H9 (cell line): ENCODE results near the gene SLCO2A1. TPM values are rescaled to one million over a fixed set of nuclear protein-coding genes. Genes with fewer than 3 reads are reported as not detected.

Experiments
- DNase-seq: peaks from one replicate; pipeline ENCODE4 v3.0.0-alpha.2; 2017
- H2AFZ ChIP-seq: one replicate; pipeline ENCODE4 v1.6.1; 2013; ENCODE audit warnings: mild to moderate bottlenecking, low read length, control low read depth, moderate library complexity
- H2AK5ac ChIP-seq: 2 replicates; pipeline ENCODE4 v1.6.1; 2013; ENCODE audit warnings: low read length, control low read depth, mixed read lengths; ENCODE audit not compliant: insufficient read length
- H2BK120ac ChIP-seq: one replicate; pipeline ENCODE4 v1.6.1; 2013; ENCODE audit warnings: low read depth, mild to moderate bottlenecking, low read length, control low read depth, inconsistent platforms; ENCODE audit not compliant: poor library complexity, severe bottlenecking
- H2BK12ac ChIP-seq: 2 replicates; pipeline ENCODE4 v1.6.1; 2013; ENCODE audit warnings: low read length, control low read depth, mixed read lengths, low read depth; ENCODE audit not compliant: insufficient read length
- H2BK15ac ChIP-seq: 2 replicates; pipeline ENCODE4 v1.6.1; 2013; ENCODE audit warnings: low read depth, low read length, control low read depth
- H2BK20ac ChIP-seq: one replicate; pipeline ENCODE4 v1.6.1; 2013; ENCODE audit warnings: low read depth, mild to moderate bottlenecking, low read length, control low read depth, inconsistent platforms; ENCODE audit not compliant: poor library complexity, severe bottlenecking
- H2BK5ac ChIP-seq: 2 replicates; pipeline ENCODE4 v1.6.1; 2013; ENCODE audit warnings: low read length, control low read depth, mixed read lengths; ENCODE audit not compliant: insufficient read length
- H3K14ac ChIP-seq: 2 replicates; pipeline ENCODE4 v1.6.1; 2013; ENCODE audit warnings: low read length, control low read depth; ENCODE audit not compliant: insufficient read depth
- H3K18ac ChIP-seq: 2 replicates; pipeline ENCODE4 v1.6.1; 2013; ENCODE audit warnings: low read depth, mild to moderate bottlenecking, mixed read lengths, low read length, control low read depth; ENCODE audit not compliant: insufficient read length
- H3K23ac ChIP-seq: 2 replicates; pipeline ENCODE4 v1.6.1; 2013; ENCODE audit warnings: low read length, control low read depth, mixed read lengths, low read depth; ENCODE audit not compliant: insufficient read length
- H3K23me2 ChIP-seq: 2 replicates; pipeline ENCODE4 v1.6.1; 2013; ENCODE audit warnings: low read depth, mild to moderate bottlenecking, mixed read lengths, low read length, control low read depth; ENCODE audit not compliant: insufficient read length, poor library complexity, severe bottlenecking
- H3K27ac ChIP-seq: 2 replicates; pipeline ENCODE4 v1.5.1; 2013; ENCODE audit warnings: low read length, control low read depth, mixed read lengths, low read depth; ENCODE audit not compliant: insufficient read length
- H3K27me3 ChIP-seq: 2 replicates; pipeline ENCODE4 v1.6.1; 2013; ENCODE audit warnings: low read length, control low read depth, inconsistent platforms; ENCODE audit not compliant: insufficient read depth
- H3K4ac ChIP-seq: 2 replicates; pipeline ENCODE4 v1.6.1; 2013; ENCODE audit warnings: low read depth, mild to moderate bottlenecking, control low read depth, inconsistent platforms, low read length, moderate library complexity
- H3K4me1 ChIP-seq: 2 replicates; pipeline ENCODE4 v1.6.1; 2013; ENCODE audit warnings: low read length, control low read depth, inconsistent platforms; ENCODE audit not compliant: insufficient read depth
- H3K4me2 ChIP-seq: 2 replicates; pipeline ENCODE4 v1.6.1; 2013; ENCODE audit warnings: low read length, control low read depth, mixed read lengths; ENCODE audit not compliant: insufficient read length, insufficient read depth
- H3K56ac ChIP-seq: 2 replicates; pipeline ENCODE4 v1.6.1; 2013; ENCODE audit warnings: low read depth, mild to moderate bottlenecking, mixed read lengths, low read length, control low read depth; ENCODE audit not compliant: insufficient read length
- H3K79me1 ChIP-seq: 2 replicates; pipeline ENCODE4 v1.6.1; 2013; ENCODE audit warnings: low read depth, mild to moderate bottlenecking, moderate library complexity, low read length, control low read depth, inconsistent platforms; ENCODE audit not compliant: insufficient read depth, poor library complexity, severe bottlenecking
- H3K79me2 ChIP-seq: 2 replicates; pipeline ENCODE4 v1.6.1; 2013; ENCODE audit warnings: low read length, control low read depth, inconsistent platforms; ENCODE audit not compliant: insufficient read depth
- H3K9ac ChIP-seq: 2 replicates; pipeline ENCODE4 v1.6.1; 2013; ENCODE audit warnings: low read length, control low read depth, mixed read lengths; ENCODE audit not compliant: insufficient read length; ENCODE audit errors: extremely low read depth
- H3K9me3 ChIP-seq: one replicate; pipeline ENCODE4 v1.6.1; 2013; ENCODE audit warnings: low read depth, low read length, inconsistent platforms; ENCODE audit not compliant: control insufficient read depth
- H3T11ph ChIP-seq: one replicate; pipeline ENCODE4 v1.6.1; 2013; ENCODE audit warnings: mild to moderate bottlenecking, low read length, control low read depth, inconsistent platforms
- H4K20me1 ChIP-seq: one replicate; pipeline ENCODE4 v1.6.1; 2013; ENCODE audit not compliant: control insufficient read depth, insufficient read length, insufficient read depth
- H4K5ac ChIP-seq: 2 replicates; pipeline ENCODE4 v1.6.1; 2013; ENCODE audit warnings: low read depth, mild to moderate bottlenecking, mixed read lengths, low read length, control low read depth; ENCODE audit not compliant: insufficient read length
- H4K8ac ChIP-seq: replicated peaks from 2 replicates; pipeline ENCODE4 v1.6.1; 2013; ENCODE audit warnings: low read length, control low read depth, mixed read lengths, low read depth; ENCODE audit not compliant: insufficient read length
- H4K91ac ChIP-seq: 2 replicates; pipeline ENCODE4 v1.6.1; 2013; ENCODE audit warnings: low read depth, mild to moderate bottlenecking, moderate library complexity, mixed read lengths, low read length, control low read depth; ENCODE audit not compliant: insufficient read length
- H3K27ac Mint-ChIP-seq, 3 experiments: 2 replicates in 2 of 3; 3 replicates in 1 of 3; pipeline ENCODE4 v1.8.0; 2020 to 2021; ENCODE audit warnings: mixed read lengths in 3 of 3, mild to moderate bottlenecking in 1 of 3, moderate library complexity in 1 of 3
- H3K27me3 Mint-ChIP-seq: 2 replicates; pipeline ENCODE4 v1.8.0; 2021; ENCODE audit warnings: low read depth, mild to moderate bottlenecking, moderate library complexity, mixed read lengths
- H3K36me3 Mint-ChIP-seq, 3 experiments: 2 replicates in 2 of 3; 3 replicates in 1 of 3; pipeline ENCODE4 v1.8.0; 2020 to 2021; ENCODE audit warnings: low read depth in 3 of 3, mixed read lengths in 3 of 3; ENCODE audit not compliant: insufficient read depth in 1 of 3
- H3K4me1 Mint-ChIP-seq, 2 experiments: 2 replicates each; pipeline ENCODE4 v1.8.0; 2020; ENCODE audit warnings: mixed read lengths in 2 of 2
- H3K4me3 Mint-ChIP-seq, 2 experiments: 2 replicates in 1 of 2; 3 replicates in 1 of 2; pipeline ENCODE4 v1.8.0; 2020 to 2021; ENCODE audit warnings: mild to moderate bottlenecking in 2 of 2, mixed read lengths in 2 of 2, moderate library complexity in 1 of 2
- H3K9me3 Mint-ChIP-seq, 2 experiments: 2 replicates in 1 of 2; 3 replicates in 1 of 2; pipeline ENCODE4 v1.8.0; 2020; ENCODE audit warnings: mild to moderate bottlenecking in 2 of 2, mixed read lengths in 2 of 2, moderate library complexity in 1 of 2
- CTCF ChIP-seq: fragments of 200-600 bp; sonication (generic); conservative IDR thresholded peaks from 3 replicates; pipeline ENCODE4 v1.8.0; 2021; ENCODE audit warnings: antibody characterized with exemption, mild to moderate bottlenecking
- WGBS: extraction: QIAGEN DNeasy Blood & Tissue Kit; methylation state at CpG from one replicate; pipeline ENCODE4 v1.1.7; 2013; ENCODE audit warnings: missing lambda C conversion rate, low lambda C conversion rate, mixed read lengths; ENCODE audit not compliant: insufficient read length; ENCODE audit errors: extremely low coverage; 5-methylcytosine and 5-hydroxymethylcytosine counted together
- total RNA-seq: library from RNA; stranded (reverse); gene quantifications from 2 replicates; pipeline ENCODE4 v1.2.1, GENCODE V29; 2021

Gene SLCO2A1
- total RNA-seq, 1 experiment from 2014 or later, result 0.98 TPM

DNA sequence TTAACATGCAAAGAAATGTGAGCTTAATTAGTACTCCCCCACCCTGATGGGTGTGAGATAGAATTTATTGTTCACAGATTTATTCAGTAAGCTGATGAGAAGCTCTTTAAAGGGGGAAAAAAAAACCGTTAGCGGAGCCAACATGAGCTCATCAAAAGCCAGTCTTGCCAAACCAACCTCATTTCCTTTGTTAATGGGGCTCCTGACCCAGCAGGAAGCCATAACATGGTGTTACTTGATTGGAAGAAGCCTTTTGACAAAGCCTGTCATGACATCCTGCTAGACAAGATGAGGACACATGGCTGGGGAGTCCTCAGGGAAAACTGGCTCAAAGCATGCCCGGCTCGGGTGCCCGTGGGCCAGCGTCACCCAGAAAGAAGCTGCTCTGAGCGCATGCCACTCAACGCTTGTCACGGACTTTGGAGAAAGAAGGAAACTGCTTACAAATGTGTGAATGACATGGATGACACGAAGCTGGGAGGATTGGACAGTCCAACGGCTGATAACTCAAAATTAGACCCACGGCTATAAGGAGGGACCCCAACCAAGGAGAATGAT lies 64.6 kb downstream of the SLCO2A1 start:
- H3K36me3 Mint-ChIP-seq, result no peaks in the 10 kb centered on the region
- WGBS, result no CpG with 5 or more reads among the region's 12 CpGs

More for the DNA sequence above, 64.6 kb downstream of the SLCO2A1 start:
- H3K4me1 ChIP-seq, result peaks cover 4% of the 10 kb centered on the region; the same call in 1 of the 2 replicates
- H3K4ac ChIP-seq, result no peak overlapping the region
- Mint-ChIP-seq H3K27ac (no peak overlapping the region), H3K4me1 (peaks cover 11 to 17% of the 10 kb centered on the region in 2 experiments), H3K9me3 (no peaks in the 10 kb centered on the region; a peak in 1 of 5 replicates), H3K4me3 (no peak overlapping the region), H3K27me3 (no peaks in the 10 kb centered on the region; the same call in 1 of the 2 replicates)
- no peak overlapping the region for H4K91ac ChIP-seq
- H3K23me2 ChIP-seq, result no peaks in the 10 kb centered on the region
- H3K18ac ChIP-seq, result no peak overlapping the region
- no peak overlapping the region for H2BK5ac ChIP-seq
- H2BK12ac ChIP-seq, result no peak overlapping the region
- no peak for DNase-seq
- H2AFZ ChIP-seq, result no peak overlapping the region
- no peak overlapping the region for H3T11ph ChIP-seq
- no peak overlapping the region for H2AK5ac ChIP-seq
- no peak overlapping the region for H4K8ac ChIP-seq
- H3K56ac ChIP-seq, result no peak overlapping the region
- no peak overlapping the region for H3K23ac ChIP-seq
- no peak overlapping the region for H4K5ac ChIP-seq
- no peak overlapping the region for H3K9ac ChIP-seq
- H2BK20ac ChIP-seq, result no peak overlapping the region
- no peaks in the 10 kb centered on the region for H3K9me3 ChIP-seq
- no peak for TF ChIP-seq CTCF
- no peak overlapping the region for H2BK120ac ChIP-seq
- H3K79me1 ChIP-seq, result no peaks in the 10 kb centered on the region
- H2BK15ac ChIP-seq, result no peak overlapping the region
- H3K27ac ChIP-seq, result no peak overlapping the region
- H4K20me1 ChIP-seq, result no peaks in the 10 kb centered on the region
- no peaks in the 10 kb centered on the region for H3K79me2 ChIP-seq
- H3K27me3 ChIP-seq, result no peaks in the 10 kb centered on the region
- H3K4me2 ChIP-seq, result no peak overlapping the region
- no peak overlapping the region for H3K14ac ChIP-seq
